ENCODE data around the gene PRMT7.
A peak's percentile ranks its signal among the peaks of the same experiment; 100 is the strongest.

Gene PRMT7

GRCh38 chr16:68388124-68388523 lies 77.3 kb downstream of the PRMT7 start:
- no peaks in the 10 kb centered on the region for H3K9me3 ChIP-seq (ENCODE audit: control insufficient read depth, low read length)
- no peak overlapping the region for H3K27ac ChIP-seq (ENCODE audit: insufficient read depth, low read length, poor library complexity, severe bottlenecking)
- no peaks in the 10 kb centered on the region for H3K36me3 ChIP-seq (ENCODE audit: control insufficient read depth, insufficient read depth, low read length)
- H3K27me3 ChIP-seq (replicated peaks; ENCODE audit: control insufficient read depth, insufficient read depth, low read length, poor library complexity, severe bottlenecking) = no peaks in the 10 kb centered on the region
- H3K4me1 ChIP-seq (ENCODE audit: control insufficient read depth, insufficient read depth, low read length, poor library complexity, severe bottlenecking) = no peaks in the 10 kb centered on the region
- no peak for DNase-seq
- H3K4me3 ChIP-seq (ENCODE audit: insufficient read depth, low read depth, low read length, poor library complexity, severe bottlenecking) = no peak overlapping the region

GRCh38 chr16:68389006-68389405 lies 78.2 kb downstream of the PRMT7 start:
- H3K9me3 ChIP-seq (ENCODE audit: control insufficient read depth, low read length) = no peaks in the 10 kb centered on the region
- no peaks in the 10 kb centered on the region for H3K27me3 ChIP-seq (replicated peaks; ENCODE audit: control insufficient read depth, insufficient read depth, low read length, poor library complexity, severe bottlenecking)
- no peaks in the 10 kb centered on the region for H3K4me1 ChIP-seq (ENCODE audit: control insufficient read depth, insufficient read depth, low read length, poor library complexity, severe bottlenecking)
- H3K27ac ChIP-seq (ENCODE audit: insufficient read depth, low read length, poor library complexity, severe bottlenecking) = no peak overlapping the region
- no peaks in the 10 kb centered on the region for H3K36me3 ChIP-seq (ENCODE audit: control insufficient read depth, insufficient read depth, low read length)
- H3K4me3 ChIP-seq (ENCODE audit: insufficient read depth, low read depth, low read length, poor library complexity, severe bottlenecking) = no peak overlapping the region
- DNase-seq = no peak

GRCh38 chr16:68389750-68390371 lies 79.0 kb downstream of the PRMT7 start:
- no peak for DNase-seq
- no peaks in the 10 kb centered on the region for H3K4me1 ChIP-seq (ENCODE audit: control insufficient read depth, insufficient read depth, low read length, poor library complexity, severe bottlenecking)
- H3K27ac ChIP-seq (ENCODE audit: insufficient read depth, low read length, poor library complexity, severe bottlenecking) = no peak overlapping the region
- H3K4me3 ChIP-seq (ENCODE audit: insufficient read depth, low read depth, low read length, poor library complexity, severe bottlenecking) = no peak overlapping the region
- no peaks in the 10 kb centered on the region for H3K27me3 ChIP-seq (replicated peaks; ENCODE audit: control insufficient read depth, insufficient read depth, low read length, poor library complexity, severe bottlenecking)
- no peaks in the 10 kb centered on the region for H3K36me3 ChIP-seq (ENCODE audit: control insufficient read depth, insufficient read depth, low read length)
- H3K9me3 ChIP-seq (ENCODE audit: control insufficient read depth, low read length) = no peaks in the 10 kb centered on the region

- Histone ChIP-seq H3K4me3 (ENCODE audit: insufficient read depth, low read depth, low read length, poor library complexity, severe bottlenecking) (no peak overlapping the region), H3K27ac (ENCODE audit: insufficient read depth, low read length, poor library complexity, severe bottlenecking) (no peak overlapping the region), H3K36me3 (ENCODE audit: control insufficient read depth, insufficient read depth, low read length) (no peaks in the 10 kb centered on the region), H3K9me3 (ENCODE audit: control insufficient read depth, low read length) (no peaks in the 10 kb centered on the region), H3K27me3 (replicated peaks; ENCODE audit: control insufficient read depth, insufficient read depth, low read length, poor library complexity, severe bottlenecking) (no peaks in the 10 kb centered on the region), H3K4me1 (ENCODE audit: control insufficient read depth, insufficient read depth, low read length, poor library complexity, severe bottlenecking) (no peaks in the 10 kb centered on the region)
- no peak for DNase-seq
Observed at GRCh38 chr16:68393333-68393732, 82.5 kb downstream of the PRMT7 start.

- no peaks in the 10 kb centered on the region for H3K36me3 ChIP-seq (ENCODE audit: control insufficient read depth, insufficient read depth, low read length)
- no peak overlapping the region for H3K27ac ChIP-seq (ENCODE audit: insufficient read depth, low read length, poor library complexity, severe bottlenecking)
- H3K27me3 ChIP-seq (replicated peaks; ENCODE audit: control insufficient read depth, insufficient read depth, low read length, poor library complexity, severe bottlenecking) = no peaks in the 10 kb centered on the region
- H3K9me3 ChIP-seq (ENCODE audit: control insufficient read depth, low read length) = no peaks in the 10 kb centered on the region
- no peak for DNase-seq
- no peak overlapping the region for H3K4me3 ChIP-seq (ENCODE audit: insufficient read depth, low read depth, low read length, poor library complexity, severe bottlenecking)
- H3K4me1 ChIP-seq (ENCODE audit: control insufficient read depth, insufficient read depth, low read length, poor library complexity, severe bottlenecking) = no peaks in the 10 kb centered on the region
Observed at GRCh38 chr16:68395167-68395786, 84.5 kb downstream of the PRMT7 start.

- H3K4me3 ChIP-seq (ENCODE audit: insufficient read depth, low read depth, low read length, poor library complexity, severe bottlenecking) = no peak overlapping the region
- no peak overlapping the region for H3K27ac ChIP-seq (ENCODE audit: insufficient read depth, low read length, poor library complexity, severe bottlenecking)
- no peaks in the 10 kb centered on the region for H3K36me3 ChIP-seq (ENCODE audit: control insufficient read depth, insufficient read depth, low read length)
- no peaks in the 10 kb centered on the region for H3K27me3 ChIP-seq (replicated peaks; ENCODE audit: control insufficient read depth, insufficient read depth, low read length, poor library complexity, severe bottlenecking)
- DNase-seq = no peak
- peaks cover 3% of the 10 kb centered on the region for H3K4me1 ChIP-seq (ENCODE audit: control insufficient read depth, insufficient read depth, low read length, poor library complexity, severe bottlenecking)
- no peaks in the 10 kb centered on the region for H3K9me3 ChIP-seq (ENCODE audit: control insufficient read depth, low read length)
Observed at GRCh38 chr16:68395815-68396214, 85.0 kb downstream of the PRMT7 start.

GRCh38 chr16:68396481-68396880 lies 85.7 kb downstream of the PRMT7 start:
- Histone ChIP-seq H3K36me3 (ENCODE audit: control insufficient read depth, insufficient read depth, low read length) (no peaks in the 10 kb centered on the region), H3K9me3 (ENCODE audit: control insufficient read depth, low read length) (no peaks in the 10 kb centered on the region), H3K27me3 (replicated peaks; ENCODE audit: control insufficient read depth, insufficient read depth, low read length, poor library complexity, severe bottlenecking) (no peaks in the 10 kb centered on the region), H3K4me1 (ENCODE audit: control insufficient read depth, insufficient read depth, low read length, poor library complexity, severe bottlenecking) (peaks cover 8% of the 10 kb centered on the region), H3K27ac (ENCODE audit: insufficient read depth, low read length, poor library complexity, severe bottlenecking) (no peak overlapping the region), H3K4me3 (ENCODE audit: insufficient read depth, low read depth, low read length, poor library complexity, severe bottlenecking) (no peak overlapping the region)
- peak; percentile 12 to 43 (median 17) for DNase-seq

- Histone ChIP-seq H3K36me3 (ENCODE audit: control insufficient read depth, insufficient read depth, low read length) (no peaks in the 10 kb centered on the region), H3K4me3 (ENCODE audit: insufficient read depth, low read depth, low read length, poor library complexity, severe bottlenecking) (no peak overlapping the region), H3K27ac (ENCODE audit: insufficient read depth, low read length, poor library complexity, severe bottlenecking) (no peak overlapping the region), H3K9me3 (ENCODE audit: control insufficient read depth, low read length) (no peaks in the 10 kb centered on the region), H3K4me1 (ENCODE audit: control insufficient read depth, insufficient read depth, low read length, poor library complexity, severe bottlenecking) (peaks cover 8% of the 10 kb centered on the region), H3K27me3 (replicated peaks; ENCODE audit: control insufficient read depth, insufficient read depth, low read length, poor library complexity, severe bottlenecking) (no peaks in the 10 kb centered on the region)
- DNase-seq = no peak
Observed at GRCh38 chr16:68397710-68398201, 86.9 kb downstream of the PRMT7 start.

- no peaks in the 10 kb centered on the region for H3K27me3 ChIP-seq (replicated peaks; ENCODE audit: control insufficient read depth, insufficient read depth, low read length, poor library complexity, severe bottlenecking)
Observed at GRCh38 chr16:68399456-68399855, 88.6 kb downstream of the PRMT7 start.

GRCh38 chr16:68400083-68400923 lies 89.5 kb downstream of the PRMT7 start:
- DNase-seq = no peak
- no peak overlapping the region for H3K27ac ChIP-seq (ENCODE audit: insufficient read depth, low read length, poor library complexity, severe bottlenecking)
- H3K9me3 ChIP-seq (ENCODE audit: control insufficient read depth, low read length) = no peaks in the 10 kb centered on the region
- H3K4me3 ChIP-seq (ENCODE audit: insufficient read depth, low read depth, low read length, poor library complexity, severe bottlenecking) = no peak overlapping the region
- H3K27me3 ChIP-seq (replicated peaks; ENCODE audit: control insufficient read depth, insufficient read depth, low read length, poor library complexity, severe bottlenecking) = no peaks in the 10 kb centered on the region
- H3K4me1 ChIP-seq (ENCODE audit: control insufficient read depth, insufficient read depth, low read length, poor library complexity, severe bottlenecking) = peaks cover 8% of the 10 kb centered on the region
- H3K36me3 ChIP-seq (ENCODE audit: control insufficient read depth, insufficient read depth, low read length) = no peaks in the 10 kb centered on the region

More at GRCh38 chr16:68399456-68399855, 88.6 kb downstream of the PRMT7 start:
- Histone ChIP-seq H3K4me1 (ENCODE audit: control insufficient read depth, insufficient read depth, low read length, poor library complexity, severe bottlenecking) (peaks cover 8% of the 10 kb centered on the region), H3K4me3 (ENCODE audit: insufficient read depth, low read depth, low read length, poor library complexity, severe bottlenecking) (no peak overlapping the region), H3K9me3 (ENCODE audit: control insufficient read depth, low read length) (no peaks in the 10 kb centered on the region), H3K36me3 (ENCODE audit: control insufficient read depth, insufficient read depth, low read length) (no peaks in the 10 kb centered on the region), H3K27ac (ENCODE audit: insufficient read depth, low read length, poor library complexity, severe bottlenecking) (no peak overlapping the region)
- no peak for DNase-seq
